Activated T-helper 9 cell treated with anti-CD3 and anti-CD28 coated beads, Interleukin-2, amount 50 U/mL, for 16 hours (primary cell): ENCODE results near the gene CEP85L.

Source experiments
- DNase-seq: peaks from one replicate; pipeline ENCODE4 v3.0.0-alpha.2; 2020; ENCODE audit warnings: low read depth

Gene CEP85L

DNA sequence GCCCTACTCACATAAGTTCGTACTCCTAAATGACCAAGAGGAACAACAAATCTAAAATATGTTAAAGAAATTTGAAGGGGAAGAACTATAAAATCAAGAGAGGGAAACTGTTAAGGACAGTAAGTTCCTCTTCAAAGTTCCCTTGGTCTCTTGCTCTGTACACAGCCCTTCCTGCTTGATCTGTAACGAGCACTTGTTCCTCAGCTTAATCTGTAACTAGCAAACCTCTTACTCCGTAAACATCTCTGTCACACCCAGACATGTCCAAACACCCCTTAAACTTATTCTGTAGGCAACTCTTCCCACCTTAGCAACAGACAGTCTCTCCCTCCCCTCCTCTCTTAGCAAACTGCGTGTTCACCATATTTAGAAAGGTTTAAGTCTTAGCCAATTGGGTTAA is 73.4 kb downstream of the CEP85L start:
- DNase-seq = no peak

DNA sequence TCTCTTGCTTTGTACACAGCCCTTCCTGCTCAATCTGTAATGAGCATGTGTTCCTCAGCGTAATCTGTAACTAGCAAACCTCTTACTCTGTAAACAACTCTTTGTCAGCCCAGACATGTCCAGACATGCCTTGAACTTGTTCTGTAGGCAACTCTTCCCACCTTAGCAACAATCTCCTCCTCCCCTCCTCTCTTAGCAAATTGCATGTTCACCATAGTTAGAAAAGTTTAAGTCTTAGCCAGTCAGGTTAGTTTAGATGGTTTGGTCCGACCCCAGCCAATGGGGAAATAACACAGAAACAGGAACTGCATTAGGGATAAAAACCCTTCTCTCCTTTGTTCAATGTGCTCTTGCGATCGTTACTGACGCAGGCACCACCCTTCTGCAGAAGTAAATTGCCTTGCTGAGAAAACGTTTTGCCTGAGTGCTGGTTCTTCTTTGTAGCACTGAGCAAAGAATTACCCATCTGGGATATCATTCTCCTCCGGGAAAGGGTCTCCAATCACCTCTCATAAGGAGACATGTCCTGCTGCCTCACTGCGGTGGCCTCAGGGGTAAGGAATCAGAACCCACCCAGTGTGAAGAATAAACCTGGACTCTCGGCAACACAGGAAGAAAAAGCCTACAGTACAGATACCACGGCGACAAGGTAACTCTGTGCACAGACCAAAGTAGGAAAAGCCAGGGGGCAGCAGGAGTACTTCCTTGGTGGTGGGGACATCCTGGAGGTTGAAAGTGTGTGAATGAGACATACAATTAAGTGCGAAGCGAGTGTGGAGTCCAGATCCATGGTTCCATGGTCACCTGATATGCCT is 77.1 kb downstream of the CEP85L start:
- DNase-seq = no peak

DNA sequence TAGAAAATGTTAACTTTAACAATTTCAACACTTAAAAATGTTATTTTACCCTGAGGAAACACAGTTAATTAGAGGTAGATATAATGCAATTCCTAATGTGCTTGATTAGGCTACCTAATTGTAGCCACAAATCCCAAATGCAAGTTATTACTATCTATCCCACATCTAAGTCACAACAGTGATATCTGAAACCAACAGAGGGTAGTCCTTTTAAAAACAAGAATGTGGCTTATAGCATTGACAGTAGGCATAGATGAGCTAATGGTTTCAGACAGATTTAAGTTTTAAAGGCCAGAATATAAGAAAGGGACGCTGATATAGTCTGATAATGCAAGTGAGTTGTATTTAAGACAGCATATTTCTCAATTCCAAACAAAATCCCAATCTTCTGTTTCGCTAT is 80.3 kb downstream of the CEP85L start:
- no peak for DNase-seq

DNA sequence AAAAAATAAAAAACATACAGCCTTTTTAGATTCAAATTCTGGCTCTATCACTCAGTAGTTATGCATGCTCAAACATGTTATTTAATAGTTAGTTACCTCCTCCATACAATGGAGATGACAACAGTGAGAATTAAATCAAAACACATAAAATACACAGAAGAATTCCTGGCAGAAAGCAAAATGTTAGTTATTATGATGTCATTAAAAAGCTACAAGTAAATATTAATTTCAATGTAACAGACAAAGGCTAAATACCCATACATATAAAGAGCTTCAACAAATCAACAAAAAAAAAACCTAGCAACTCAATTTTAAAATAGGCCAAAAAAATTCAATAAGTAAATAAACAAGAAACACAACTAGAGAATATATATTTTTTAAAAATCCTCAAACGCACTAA is 81.9 kb downstream of the CEP85L start:
- DNase-seq = no peak

DNA sequence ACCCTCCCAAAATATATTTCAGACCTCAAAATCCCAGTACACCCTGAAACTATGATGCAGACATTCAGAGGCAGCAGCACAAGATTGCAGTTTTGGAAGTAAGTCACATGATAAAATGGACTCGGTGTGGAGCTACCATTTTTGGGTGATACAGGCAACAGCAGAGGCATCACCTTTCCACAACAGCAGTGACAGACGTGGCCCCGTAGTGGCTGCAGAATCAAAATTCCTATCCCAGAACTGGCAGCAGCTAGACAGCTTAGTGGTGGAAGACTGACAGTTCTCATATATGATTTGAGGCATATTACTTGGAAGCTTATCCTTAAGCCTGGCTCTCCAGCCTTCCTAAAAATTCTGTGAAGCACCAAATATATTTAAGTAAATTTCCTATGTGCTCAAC is 83.4 kb downstream of the CEP85L start:
- DNase-seq = no peak

DNA sequence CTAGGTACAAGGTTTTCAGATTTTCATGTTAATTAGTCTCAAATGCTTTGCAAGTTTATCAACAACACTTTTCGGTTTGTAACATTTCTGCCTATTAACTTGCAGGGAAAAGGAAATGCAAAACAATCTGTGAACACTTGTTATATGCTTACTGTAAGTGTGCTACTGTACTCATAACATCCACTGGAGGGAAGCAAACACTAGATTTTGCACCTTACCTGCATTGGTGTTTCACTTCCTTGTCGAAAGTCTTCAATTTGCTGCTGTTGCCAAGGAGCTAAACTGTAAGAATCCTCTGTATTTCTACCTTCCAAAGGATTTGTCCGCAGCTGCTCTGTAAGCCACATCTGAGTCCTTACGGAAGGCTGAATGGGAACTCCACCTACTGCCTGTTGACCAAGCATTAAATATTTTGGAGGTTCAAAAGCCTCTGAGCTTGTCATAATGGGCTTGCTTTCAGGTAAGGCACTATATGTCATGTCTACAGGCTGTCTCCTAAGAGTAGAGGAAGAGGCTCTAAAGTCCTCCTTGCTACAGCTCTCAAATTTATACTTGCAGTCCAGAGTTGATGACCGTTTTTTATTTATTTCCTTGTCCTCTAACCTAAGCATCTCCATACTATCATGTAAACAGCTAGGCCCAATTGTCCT is 86.0 kb downstream of the CEP85L start:
- no peak for DNase-seq

DNA sequence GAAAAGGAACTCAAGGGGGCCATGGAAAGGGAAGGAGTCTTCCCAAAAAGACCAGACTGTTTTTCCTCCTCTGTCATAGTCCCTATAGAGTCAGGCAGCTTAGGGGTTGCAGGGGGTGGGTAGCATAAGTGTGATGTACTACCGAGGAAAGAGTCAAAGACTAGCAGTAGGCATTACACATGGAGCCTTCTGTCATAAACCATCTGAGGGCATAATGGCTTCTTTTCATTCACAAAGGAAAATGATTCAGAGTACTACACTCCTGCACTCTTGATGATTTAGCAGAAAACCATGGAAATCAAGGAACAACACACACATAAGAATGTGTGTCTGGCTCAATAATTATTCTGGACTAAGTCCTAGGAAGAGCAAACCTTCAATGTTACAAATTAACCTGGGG is 88.4 kb downstream of the CEP85L start:
- DNase-seq = no peak

DNA sequence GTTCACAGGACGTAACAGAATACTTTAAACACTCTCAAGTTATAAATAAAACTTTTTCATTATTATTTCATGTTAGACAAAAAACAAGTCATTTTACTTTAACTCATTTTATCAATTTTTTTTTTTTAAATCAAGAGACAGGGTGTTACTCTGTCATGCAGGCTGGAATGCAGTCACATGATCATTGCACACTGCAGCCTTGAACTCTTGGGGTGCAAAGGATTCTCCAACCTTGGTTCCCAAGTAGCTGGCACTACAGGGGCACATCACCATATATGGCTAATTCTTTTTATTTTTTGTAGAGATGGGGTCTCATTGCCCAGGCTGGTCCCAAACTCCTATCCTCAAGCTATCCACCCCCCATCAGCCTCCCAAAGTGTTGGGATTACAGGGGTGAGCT is 89.1 kb downstream of the CEP85L start:
- no peak for DNase-seq

DNA sequence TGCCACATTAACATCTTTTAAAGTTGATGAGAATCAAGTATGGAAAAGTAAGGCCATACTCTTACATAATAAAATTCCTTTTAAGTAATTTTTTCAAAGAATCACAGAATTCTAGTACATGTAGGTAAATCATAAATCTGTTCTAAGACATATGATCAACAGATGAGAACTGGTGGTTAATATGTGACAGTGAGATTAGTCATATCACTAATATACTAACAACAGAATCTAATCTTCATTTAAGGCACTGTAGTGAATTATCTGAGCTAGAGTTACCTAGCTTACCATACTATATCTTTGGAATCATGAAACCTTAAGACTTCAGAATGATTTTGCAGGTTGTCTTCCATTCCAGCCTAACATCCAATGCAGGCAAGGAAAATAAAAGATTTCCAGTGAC is 91.7 kb downstream of the CEP85L start:
- DNase-seq = no peak

DNA sequence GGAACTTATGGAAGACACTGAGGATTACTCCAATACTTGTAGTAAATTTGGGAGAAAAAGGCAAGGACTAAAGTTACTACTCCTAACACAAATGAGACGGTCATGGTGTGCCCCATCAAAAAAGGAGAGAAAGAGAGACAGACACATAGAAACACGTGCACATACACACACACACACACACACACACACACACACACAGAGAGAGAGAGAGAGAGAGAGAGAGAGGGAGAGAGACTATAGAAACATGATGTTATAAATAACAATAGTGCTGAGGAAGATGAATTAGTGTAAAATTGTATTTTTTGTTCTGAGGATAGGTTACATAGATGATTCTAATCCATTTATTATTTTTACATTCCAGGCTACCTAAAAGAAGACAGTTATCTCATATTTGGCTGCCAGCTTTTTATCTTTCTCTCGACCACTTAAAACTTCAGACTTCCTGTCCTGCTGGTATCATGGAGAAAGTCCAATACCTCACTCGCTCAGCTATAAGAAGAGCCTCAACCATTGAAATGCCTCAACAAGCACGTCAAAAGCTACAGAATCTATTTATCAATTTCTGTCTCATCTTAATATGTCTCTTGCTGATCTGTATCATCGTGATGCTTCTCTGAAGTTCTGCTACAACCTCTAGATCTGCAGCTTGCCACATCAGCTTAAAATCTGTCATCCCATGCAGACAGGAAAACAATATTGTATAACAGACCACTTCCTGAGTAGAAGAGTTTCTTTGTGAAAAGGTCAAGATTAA is 92.8 kb downstream of the CEP85L start:
- no peak for DNase-seq

DNA sequence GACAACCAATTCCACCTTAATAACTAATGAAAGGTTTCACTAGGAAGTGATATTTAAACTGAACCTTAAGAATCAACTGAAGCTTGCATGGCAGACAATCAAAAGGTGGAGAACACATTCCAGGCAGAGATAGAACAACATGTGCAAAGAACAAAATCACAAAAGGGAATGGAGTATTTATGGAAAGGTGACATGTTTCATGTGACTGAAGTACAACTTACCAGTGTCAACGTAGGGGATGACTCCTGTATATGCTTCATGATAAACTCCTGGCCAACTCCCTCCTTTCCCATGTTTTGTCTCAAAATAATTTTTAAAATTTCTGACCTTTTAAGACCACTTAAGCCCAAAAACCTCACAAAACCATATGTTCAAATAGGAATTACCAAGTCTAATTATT is 96.7 kb downstream of the CEP85L start:
- DNase-seq = no peak

DNA sequence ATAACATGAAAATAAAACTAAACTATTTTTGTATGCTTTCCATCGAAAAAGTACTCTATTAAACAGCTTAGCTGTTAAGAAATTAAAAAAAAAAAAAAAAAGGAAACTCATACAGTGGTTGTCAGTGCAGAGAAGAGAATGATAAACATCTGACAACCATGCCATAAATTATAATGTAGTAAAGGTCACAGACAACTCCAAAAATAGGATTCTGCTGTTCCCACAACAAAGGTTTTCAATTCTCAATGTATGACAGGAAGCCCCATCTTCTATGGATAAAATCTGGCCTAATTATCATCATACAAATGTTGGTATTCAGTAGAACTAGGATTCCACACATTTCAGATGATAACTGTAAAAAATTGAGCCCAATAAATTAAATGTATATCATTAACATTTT is 98.3 kb downstream of the CEP85L start:
- no peak for DNase-seq

DNA sequence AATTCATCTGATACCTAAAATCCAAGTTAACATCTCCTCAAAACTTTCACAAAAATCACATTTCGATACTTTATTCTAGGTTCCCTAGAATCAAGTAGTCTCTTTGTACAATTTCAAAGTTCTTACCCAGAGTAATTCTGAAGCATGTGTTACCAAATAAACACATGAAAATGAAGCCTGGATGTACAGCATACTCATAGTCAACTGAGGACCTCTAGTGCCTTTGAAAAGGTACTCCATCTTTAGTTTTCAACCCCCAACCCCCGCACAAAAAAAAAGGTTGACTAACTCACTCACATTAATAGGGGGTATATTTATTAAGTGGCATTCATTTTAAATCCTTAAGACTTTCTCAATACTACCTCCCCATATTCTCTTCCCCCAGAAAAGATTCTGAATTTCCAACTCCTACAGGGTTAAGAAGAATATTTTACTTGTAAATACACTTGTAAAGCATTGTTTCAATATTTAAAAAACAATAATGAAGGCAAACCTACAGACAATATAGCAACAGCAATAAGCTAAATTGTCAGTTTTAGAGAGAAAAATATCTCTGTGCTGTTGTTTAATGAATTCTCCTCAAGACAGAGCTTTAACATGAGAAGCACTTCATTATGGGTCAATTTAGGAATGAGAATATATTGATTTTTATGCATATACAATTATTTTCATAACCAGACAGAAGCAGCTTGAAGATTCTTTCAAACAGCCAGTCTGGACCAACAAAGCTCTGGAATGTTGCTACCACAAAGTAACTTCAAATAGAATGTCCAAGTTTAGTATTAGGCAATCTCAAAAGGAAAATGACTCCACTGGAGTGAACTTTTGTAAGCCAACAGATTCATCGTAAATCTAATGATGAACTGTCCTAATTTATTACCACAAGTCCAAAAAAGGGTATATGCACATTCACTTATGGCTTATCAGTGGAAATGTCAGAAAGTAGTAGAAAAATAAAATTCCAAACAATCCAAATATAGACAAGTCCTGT is 100.0 kb downstream of the CEP85L start:
- DNase-seq = no peak

DNA sequence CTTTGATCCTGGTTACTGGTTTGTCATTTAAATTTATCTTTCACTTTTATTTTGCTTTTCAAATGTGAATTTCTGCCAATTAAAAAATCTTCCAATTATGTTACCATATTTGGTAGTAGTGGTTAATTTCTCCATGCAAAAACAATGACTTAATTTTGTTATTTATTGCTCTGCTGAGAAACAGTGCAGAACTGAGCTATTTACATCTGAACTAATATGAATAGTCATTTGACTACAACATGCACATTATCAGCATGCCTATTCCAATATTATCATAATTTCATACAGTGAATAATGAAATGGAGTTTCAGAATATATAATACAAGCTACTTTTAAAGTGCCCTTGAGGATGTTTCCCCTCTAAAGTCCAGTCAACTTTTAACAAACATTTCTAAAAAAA is 102.8 kb downstream of the CEP85L start:
- DNase-seq = no peak

DNA sequence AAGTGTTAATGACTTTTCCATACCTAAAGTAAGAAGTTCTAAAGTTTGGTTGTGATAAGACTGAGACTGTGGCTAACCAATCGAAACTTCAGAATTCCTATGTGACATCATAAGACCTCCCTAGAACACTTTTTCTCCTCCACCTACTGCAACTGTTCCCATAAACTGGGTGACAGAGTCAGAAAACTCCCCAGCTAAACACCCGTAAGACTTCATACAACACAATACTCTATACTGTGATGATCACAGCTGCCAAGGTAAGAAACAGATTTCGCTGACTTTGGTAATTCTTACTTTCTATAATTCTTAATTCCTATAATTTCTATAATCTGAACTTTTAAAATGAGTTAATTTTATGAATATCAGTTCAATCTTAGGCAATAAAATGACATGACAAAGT is 103.3 kb downstream of the CEP85L start, which contains the start of gene PLN:
PLN (plus strand) TSS at position 161 of the 400 bp plus-strand sequence. CDS start 10,626 bp downstream, outside the sequence.
- DNase-seq = no peak

DNA sequence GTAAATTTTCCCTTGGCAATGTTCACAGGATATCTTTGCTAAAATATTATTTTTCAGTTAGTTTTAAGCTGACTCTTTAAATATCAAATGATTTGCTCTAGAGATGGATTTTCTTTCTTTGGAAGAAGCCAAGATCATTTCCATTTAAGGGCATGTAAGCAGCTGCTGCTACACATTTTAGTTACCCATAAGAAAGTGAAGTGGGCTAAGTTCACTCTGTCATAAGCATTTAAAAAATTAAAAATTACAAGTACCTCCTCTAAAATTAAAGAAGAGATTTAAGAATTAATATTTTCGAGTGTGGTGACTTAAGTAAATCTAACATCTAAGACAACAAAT is 104.5 kb downstream of the CEP85L start:
- no peak for DNase-seq

DNA sequence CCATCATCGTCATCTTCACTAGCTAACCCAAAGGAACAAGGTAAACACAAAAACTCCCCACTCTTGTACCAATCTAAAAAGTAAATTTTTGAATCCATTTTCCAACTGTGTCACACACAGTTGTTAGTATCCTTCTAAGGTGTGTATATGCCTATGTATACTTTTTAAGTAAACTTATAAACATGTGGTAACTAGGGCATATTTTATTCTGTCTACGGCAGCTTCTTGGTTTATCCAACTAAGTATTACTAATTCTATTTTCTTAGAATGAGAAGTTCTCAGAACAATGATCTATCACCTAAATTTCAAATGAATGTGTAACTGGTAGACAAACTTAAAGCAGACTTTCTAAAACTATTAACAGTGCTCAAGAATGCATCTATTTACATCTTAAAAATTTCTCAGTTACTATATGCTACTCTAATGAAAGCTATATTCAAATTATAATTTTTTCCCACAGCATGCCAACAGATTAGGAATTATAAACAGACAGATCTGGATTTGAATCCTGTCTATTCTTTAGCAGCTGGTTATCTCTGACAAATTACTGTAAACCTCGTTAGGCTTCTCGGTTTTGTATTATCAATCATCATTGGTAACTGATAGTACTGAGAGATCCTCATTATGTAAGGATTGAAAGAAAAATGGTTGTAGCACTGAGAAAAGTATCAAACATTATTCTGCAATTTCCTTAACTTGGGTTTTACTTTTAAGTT is 105.1 kb downstream of the CEP85L start:
- DNase-seq = no peak

DNA sequence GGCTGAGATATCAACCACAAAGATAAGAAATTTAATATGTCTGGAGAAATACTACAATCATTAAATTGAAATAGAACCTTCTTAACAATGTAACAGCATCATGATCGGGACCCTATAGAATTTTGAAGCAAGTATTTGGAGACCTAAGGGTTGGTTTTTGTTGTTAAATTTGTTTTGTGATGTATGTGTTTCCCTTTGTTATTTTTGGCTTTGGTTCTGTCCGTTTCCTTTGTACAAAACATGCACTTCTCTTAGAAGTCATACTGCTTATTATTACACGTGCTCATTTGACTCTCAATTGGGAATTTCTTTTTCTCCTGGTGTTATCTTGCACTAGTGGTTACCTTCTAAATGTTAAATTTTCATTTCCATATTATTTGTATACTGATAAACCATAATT is 107.3 kb downstream of the CEP85L start:
- no peak for DNase-seq

DNA sequence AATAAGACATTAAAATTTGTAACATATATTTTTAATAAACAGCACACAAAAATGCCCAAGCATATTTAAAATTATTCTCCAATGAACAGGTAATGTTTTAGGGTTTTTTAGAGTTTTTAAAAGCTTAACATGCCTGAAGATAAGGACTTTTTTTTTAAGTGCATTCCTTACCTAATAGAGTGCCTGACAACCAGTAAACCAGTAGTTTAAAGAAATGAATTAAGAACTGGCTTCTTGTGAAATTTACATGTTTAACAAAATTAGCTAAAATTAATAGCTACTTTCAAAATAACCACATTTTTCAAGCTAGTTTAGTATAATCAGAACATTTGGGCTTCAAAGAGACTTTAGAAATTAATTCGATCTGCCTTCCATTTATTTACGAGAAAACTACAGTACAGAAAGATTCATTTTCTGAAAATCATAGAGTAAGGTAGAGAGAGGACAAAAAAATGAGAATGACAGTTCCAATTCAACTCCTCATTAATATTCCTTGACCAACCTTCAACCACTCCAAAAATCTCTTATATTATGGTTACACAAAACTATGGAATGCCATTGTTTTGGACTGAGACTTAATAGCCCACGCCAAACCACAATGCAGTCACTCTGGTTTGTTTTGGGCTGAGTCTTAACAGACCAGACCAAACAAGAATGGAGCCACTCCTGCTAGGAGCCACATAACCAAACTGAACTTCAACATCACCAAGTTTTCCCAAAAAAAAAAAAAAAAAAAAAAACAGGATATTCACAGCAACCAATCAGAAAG is 109.0 kb downstream of the CEP85L start:
- no peak for DNase-seq

DNA sequence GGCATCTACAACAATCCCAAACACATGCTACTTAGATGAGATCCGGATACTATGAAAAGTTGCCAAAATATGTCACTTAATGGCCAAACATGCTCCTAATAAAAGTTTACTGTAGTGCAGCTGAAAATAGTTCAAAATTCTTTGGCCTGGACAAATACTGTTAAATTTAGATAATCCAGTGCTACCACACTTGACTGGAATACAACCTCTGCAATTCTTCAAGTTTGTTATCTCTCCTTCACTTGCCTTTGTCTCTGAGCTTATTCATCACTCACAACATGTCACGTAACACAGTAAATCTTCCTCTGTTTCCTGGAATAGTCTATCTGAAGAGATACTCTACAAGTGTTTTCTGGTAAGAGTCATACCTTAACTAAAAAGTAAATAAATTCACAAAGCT is 113.8 kb downstream of the CEP85L start:
- DNase-seq = no peak
